WERI-Rb-1 (cell line): Measurements from ENCODE around the gene DNAJC4.

Source experiments
- DNase-seq: peaks from one replicate; pipeline ENCODE4 v3.0.0-alpha.2; 2020
- H3K27ac ChIP-seq: fragments of 250-450 bp; sonication (Bioruptor Pico); 2 replicates; pipeline ENCODE4 v1.5.1; 2020; ENCODE audit warnings: mild to moderate bottlenecking, moderate library complexity
- H3K27me3 ChIP-seq: fragments of 250-450 bp; sonication (Bioruptor Pico); 2 replicates; pipeline ENCODE4 v1.5.1; 2021; ENCODE audit warnings: mild to moderate bottlenecking, low read depth, moderate library complexity; ENCODE audit not compliant: insufficient read depth, severe bottlenecking
- H3K36me3 ChIP-seq: fragments of 250-450 bp; sonication (Bioruptor Pico); 2 replicates; pipeline ENCODE4 v1.5.1; 2020; ENCODE audit warnings: mild to moderate bottlenecking, moderate library complexity
- H3K4me3 ChIP-seq: 2 replicates; pipeline ENCODE4 v1.5.1; 2011; ENCODE audit warnings: low read depth, mild to moderate bottlenecking, control low read depth, low read length
- H3K9me3 ChIP-seq: fragments of 250-450 bp; sonication (Bioruptor Pico); 2 replicates; pipeline ENCODE4 v1.5.1; 2021; ENCODE audit warnings: mild to moderate bottlenecking, moderate library complexity; ENCODE audit not compliant: severe bottlenecking
- CTCF ChIP-seq: IDR thresholded peaks from 2 replicates; pipeline ENCODE4 v1.5.1; 2011; ENCODE audit warnings: low read depth, mild to moderate bottlenecking, control low read depth, inconsistent platforms, low read length

The DNAJC4 gene

GRCh38 chr11:64238999-64239398 is 8.7 kb downstream of the DNAJC4 start:
- no peak overlapping the region for H3K27ac ChIP-seq
- H3K27me3 ChIP-seq: no peaks in the 10 kb centered on the region
- no peaks in the 10 kb centered on the region for H3K9me3 ChIP-seq
- TF ChIP-seq CTCF: no peak
- peaks cover 33% of the 10 kb centered on the region for H3K36me3 ChIP-seq
- DNase-seq: no peak
- no peak overlapping the region for H3K4me3 ChIP-seq

DNA sequence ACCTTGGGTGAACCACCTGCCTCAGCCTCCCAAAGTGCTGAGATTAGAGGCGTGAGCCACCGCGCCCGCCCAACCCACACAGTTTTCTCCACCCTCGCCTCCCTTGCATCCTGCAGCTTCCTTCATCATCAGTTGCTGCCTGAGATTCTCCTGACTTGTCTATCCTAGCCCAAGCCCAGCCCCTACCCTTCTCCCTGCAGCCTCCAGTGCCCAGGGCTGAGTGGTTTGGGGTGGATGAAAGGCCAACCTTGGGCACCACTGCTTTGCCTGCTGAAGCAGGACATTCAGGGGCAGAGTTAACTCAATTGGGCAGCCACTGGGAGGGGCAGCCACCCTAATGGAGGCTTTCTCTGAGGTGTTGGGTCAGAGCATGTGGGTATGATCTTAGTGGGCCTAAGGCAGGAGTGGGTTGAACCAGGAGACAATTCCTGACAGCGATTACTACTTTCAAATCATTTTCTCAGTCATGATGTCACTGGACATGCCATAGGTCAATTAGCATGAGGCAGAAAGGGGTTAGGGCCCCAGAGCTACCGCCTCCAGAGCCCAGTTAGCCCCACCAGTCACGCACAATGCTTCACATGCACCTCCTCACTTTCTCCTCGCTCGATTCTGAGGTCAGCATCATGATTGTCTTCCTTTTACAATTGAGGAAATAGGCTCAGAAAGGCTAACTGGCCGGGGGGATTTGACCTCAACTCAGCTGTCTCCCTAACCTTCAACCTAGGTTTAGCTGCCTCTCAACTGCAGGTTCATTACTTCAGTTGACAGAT is 9.5 kb downstream of the DNAJC4 start:
- TF ChIP-seq CTCF: no peak
- Histone ChIP-seq H3K27me3 (no peaks in the 10 kb centered on the region), H3K4me3 (peak overlapping the region; percentile 82; the same call in 1 of the 2 replicates), H3K9me3 (no peaks in the 10 kb centered on the region), H3K36me3 (peaks cover 41% of the 10 kb centered on the region), H3K27ac (peak overlapping the region; percentile 86)
- DNase-seq: no peak

DNA sequence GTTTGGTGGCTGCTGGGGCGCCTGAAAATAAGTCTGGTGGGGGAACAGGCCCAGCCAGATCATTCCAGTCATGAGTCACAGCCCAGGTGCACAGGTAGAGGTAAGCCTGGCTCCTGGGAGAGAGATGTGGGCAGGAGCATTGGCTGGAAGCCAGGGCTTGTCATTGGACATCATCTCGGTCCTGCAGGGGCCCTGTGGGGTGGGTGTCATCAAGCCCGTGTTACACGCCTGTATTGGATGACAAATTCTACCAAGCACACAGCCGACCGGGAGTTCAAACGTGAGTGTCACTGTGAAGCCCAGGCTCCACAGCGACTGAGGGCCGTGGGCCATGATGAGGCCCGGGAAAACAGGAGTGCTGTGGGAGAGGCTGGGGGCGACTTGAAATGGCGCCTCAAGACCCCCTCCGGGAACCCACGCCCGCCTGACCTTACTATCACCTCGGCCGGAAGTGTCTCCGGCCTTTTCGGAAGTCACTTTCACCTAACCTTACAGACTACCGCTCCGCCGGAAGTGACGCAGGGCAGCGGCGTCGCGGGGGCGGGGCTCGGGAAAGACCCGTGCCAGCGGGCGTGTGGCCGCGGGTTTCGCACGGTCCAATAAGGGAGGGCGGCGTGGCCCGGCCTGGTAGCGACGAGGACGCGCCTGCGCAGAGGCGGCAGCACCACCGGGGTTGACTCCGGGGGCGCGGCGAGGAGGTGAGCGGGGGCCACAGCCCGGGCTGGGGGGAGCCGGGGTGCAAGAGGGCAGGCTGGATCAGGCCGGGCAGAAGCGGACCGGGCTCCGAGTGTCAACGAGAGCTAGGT is 10.3 kb downstream of the DNAJC4 start, which contains the start of gene FKBP2:
FKBP2 (plus strand) TSS at position 661 of the 806 bp plus-strand sequence. CDS start 1,293 bp downstream, outside the sequence.
- H3K36me3 ChIP-seq: peaks cover 45% of the 10 kb centered on the region
- no peaks in the 10 kb centered on the region for H3K27me3 ChIP-seq
- no peaks in the 10 kb centered on the region for H3K9me3 ChIP-seq
- peak within 1 kb of the TSS; percentile 82 for H3K4me3 ChIP-seq
- no peak for TF ChIP-seq CTCF
- DNase-seq: peak; percentile 95
- peak within 1 kb of the TSS; percentile 86 for H3K27ac ChIP-seq

GRCh38 chr11:64241241-64241490 is 10.8 kb downstream of the DNAJC4 start:
- Histone ChIP-seq H3K4me3 (peak overlapping the region; percentile 82), H3K36me3 (peaks cover 45% of the 10 kb centered on the region), H3K9me3 (no peaks in the 10 kb centered on the region), H3K27ac (peak overlapping the region; percentile 86), H3K27me3 (no peaks in the 10 kb centered on the region)
- DNase-seq: peak; percentile 99
- TF ChIP-seq CTCF: no peak

GRCh38 chr11:64241491-64242374 is 11.4 kb downstream of the DNAJC4 start:
- TF ChIP-seq CTCF: no peak
- Histone ChIP-seq H3K9me3 (no peaks in the 10 kb centered on the region), H3K36me3 (peaks cover 46% of the 10 kb centered on the region), H3K27ac (peak overlapping the region; percentile 80), H3K4me3 (peak overlapping the region; percentile 82), H3K27me3 (no peaks in the 10 kb centered on the region)
- peak; percentile 64 for DNase-seq
